WI38 (cell line): Measurements from ENCODE around the gene SRP54.

ENCODE experiments used
- H3K4me3 ChIP-seq: 2 replicates; pipeline ENCODE4 v1.5.1; 2011; ENCODE audit warnings: low read depth, mild to moderate bottlenecking, control low read depth, low read length
- TF ChIP-seq, protein P1 (sequence below): IDR thresholded peaks from 2 replicates; pipeline ENCODE4 v1.5.1; 2012; ENCODE audit warnings: low read depth, mild to moderate bottlenecking, control low read depth, low read length

SRP54 gene

DNA sequence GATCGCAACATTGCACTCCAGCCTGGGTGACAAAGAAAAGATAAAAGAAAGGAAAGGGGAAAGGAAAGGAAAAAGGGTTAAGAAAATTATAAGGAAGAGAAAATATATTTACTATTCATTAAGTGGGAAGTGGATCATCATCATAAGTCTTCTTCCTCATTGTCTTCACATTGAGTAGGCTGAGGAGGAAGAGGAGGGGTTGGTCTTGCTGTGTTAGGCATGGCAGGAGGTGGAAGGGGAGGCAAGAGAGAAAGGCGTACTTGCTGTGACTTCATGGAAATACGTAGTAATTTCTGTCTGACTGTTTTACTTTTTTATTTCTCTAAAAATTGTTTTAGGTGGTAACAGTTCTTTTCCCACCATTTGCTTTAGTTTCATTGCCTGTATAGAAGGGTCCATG is 89.4 kb downstream of the SRP54 start:
- TF ChIP-seq, protein P1, sequence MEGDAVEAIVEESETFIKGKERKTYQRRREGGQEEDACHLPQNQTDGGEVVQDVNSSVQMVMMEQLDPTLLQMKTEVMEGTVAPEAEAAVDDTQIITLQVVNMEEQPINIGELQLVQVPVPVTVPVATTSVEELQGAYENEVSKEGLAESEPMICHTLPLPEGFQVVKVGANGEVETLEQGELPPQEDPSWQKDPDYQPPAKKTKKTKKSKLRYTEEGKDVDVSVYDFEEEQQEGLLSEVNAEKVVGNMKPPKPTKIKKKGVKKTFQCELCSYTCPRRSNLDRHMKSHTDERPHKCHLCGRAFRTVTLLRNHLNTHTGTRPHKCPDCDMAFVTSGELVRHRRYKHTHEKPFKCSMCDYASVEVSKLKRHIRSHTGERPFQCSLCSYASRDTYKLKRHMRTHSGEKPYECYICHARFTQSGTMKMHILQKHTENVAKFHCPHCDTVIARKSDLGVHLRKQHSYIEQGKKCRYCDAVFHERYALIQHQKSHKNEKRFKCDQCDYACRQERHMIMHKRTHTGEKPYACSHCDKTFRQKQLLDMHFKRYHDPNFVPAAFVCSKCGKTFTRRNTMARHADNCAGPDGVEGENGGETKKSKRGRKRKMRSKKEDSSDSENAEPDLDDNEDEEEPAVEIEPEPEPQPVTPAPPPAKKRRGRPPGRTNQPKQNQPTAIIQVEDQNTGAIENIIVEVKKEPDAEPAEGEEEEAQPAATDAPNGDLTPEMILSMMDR: no peak
- no peak overlapping the region for H3K4me3 ChIP-seq

GRCh38 chr14:35073486-35073885 is 90.7 kb downstream of the SRP54 start:
- no peak overlapping the region for H3K4me3 ChIP-seq
- TF ChIP-seq, protein P1: no peak

GRCh38 chr14:35078082-35078481 is 95.3 kb downstream of the SRP54 start:
- no peak overlapping the region for H3K4me3 ChIP-seq
- TF ChIP-seq, protein P1: no peak
